ENCODE measurements around the gene NUAK1.

The NUAK1 gene

DNA sequence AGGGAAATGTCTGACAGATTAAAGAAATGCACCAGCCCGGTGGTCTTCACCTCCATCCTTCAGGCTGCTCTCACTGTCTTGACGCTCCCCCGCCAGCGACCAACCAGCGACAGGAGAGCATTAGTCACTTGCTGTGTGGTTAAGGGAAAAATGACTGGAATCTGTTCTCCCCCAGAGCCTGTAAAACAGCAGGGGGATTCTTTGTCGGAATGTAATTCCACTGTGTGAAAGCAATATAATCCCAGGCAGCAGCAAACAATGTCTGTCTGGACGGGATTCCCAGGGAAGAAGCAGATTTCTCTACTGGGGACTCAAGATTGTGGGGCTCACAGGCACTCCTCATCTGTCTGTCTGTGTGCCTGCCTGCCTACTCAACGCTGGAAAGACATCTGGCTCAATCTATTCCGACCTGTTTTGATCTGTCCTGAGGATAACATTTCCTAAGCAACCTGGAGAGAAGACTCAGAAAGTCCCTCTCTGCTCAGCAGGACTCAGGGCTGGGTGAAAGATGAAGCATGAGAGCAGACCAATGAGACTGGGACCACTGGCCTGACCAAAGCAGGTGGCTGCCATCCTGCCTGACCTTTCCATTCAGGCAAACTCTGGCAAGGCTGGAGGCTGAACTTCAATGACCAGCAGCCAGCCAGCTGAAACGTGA, 54.6 kb downstream of the NUAK1 start:
- TF ChIP-seq, protein P1, sequence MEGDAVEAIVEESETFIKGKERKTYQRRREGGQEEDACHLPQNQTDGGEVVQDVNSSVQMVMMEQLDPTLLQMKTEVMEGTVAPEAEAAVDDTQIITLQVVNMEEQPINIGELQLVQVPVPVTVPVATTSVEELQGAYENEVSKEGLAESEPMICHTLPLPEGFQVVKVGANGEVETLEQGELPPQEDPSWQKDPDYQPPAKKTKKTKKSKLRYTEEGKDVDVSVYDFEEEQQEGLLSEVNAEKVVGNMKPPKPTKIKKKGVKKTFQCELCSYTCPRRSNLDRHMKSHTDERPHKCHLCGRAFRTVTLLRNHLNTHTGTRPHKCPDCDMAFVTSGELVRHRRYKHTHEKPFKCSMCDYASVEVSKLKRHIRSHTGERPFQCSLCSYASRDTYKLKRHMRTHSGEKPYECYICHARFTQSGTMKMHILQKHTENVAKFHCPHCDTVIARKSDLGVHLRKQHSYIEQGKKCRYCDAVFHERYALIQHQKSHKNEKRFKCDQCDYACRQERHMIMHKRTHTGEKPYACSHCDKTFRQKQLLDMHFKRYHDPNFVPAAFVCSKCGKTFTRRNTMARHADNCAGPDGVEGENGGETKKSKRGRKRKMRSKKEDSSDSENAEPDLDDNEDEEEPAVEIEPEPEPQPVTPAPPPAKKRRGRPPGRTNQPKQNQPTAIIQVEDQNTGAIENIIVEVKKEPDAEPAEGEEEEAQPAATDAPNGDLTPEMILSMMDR (IDR thresholded peaks at IDR 0.05; ENCODE audit: low read depth, low read length, poor library complexity, severe bottlenecking): no peak
- no peak for TF ChIP-seq EZH2phosphoT487 (IDR thresholded peaks at IDR 0.05; ENCODE audit: borderline replicate concordance, low read length)
- Histone ChIP-seq H3K4me1 (ENCODE audit: control insufficient read depth, low read length) (no peaks in the 10 kb centered on the region), H3K36me3 (ENCODE audit: control insufficient read depth, low read length) (no peaks in the 10 kb centered on the region), H3K4me2 (ENCODE audit: low read length) (no peak overlapping the region), H3K27me3 (ENCODE audit: control insufficient read depth, low read length) (peaks cover 16% of the 10 kb centered on the region), H3K4me3 (ENCODE audit: low read length) (no peak overlapping the region), H3K9me3 (ENCODE audit: control insufficient read depth, insufficient read depth, low read length) (no peaks in the 10 kb centered on the region), H4K20me1 (ENCODE audit: control insufficient read depth, insufficient read depth, low read depth, low read length) (no peaks in the 10 kb centered on the region), H3K9me2 (replicated peaks; ENCODE audit: control insufficient read depth, low read length) (no peaks in the 10 kb centered on the region), H3K27ac (ENCODE audit: low read depth, low read length) (no peak overlapping the region), H3F3A (ENCODE audit: control insufficient read depth, insufficient read depth) (no peaks in the 10 kb centered on the region), H3K79me2 (ENCODE audit: control insufficient read depth, low read length) (no peaks in the 10 kb centered on the region)

DNA sequence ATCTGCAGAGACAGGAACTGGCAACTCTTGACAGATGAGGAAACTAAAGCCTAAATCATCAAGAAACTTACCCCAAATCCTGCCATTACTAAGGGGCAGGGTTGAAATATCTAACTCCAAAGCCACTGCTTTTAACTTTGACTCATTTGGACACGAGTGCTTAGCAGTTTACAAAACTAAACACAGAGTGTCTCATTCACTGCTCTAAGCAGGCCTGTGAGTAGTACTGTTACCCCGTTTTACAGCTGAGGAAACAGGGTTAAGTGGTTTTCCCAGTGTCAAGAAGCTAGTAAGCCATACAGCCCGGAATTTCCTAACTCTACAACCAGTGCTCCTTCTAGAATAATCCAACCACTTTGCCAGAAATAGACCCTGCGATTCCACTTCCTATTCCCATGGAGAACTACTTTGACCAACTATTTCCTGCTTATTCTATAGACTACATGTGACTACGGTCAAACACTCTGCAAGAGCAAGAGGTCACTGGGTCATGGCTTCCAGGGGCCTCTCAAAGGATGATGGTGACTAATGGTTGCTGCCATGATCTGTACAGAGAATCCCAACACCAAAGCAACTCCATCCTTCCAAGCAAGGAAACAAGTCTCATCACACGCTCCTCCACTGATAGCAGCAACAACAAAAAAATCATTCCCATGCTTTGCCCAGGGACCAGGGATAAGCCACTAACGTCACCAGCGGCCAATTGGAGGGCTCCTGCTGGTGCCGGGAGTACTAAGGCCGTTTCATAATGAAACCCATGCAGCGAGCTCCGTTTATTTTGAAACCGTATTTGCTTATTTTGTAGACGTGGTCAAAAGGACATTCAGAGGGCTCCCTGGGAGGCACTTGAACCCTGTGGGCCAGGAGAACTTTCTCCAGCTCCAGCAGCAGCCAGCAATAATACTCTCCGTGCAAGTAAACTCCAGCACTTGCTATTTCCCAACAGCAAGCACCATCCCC, 56.3 kb downstream of the NUAK1 start:
- TF ChIP-seq, protein P1 (IDR thresholded peaks at IDR 0.05; ENCODE audit: low read depth, low read length, poor library complexity, severe bottlenecking): no peak
- TF ChIP-seq EZH2phosphoT487 (IDR thresholded peaks at IDR 0.05; ENCODE audit: borderline replicate concordance, low read length): no peak
- H3K79me2 ChIP-seq (ENCODE audit: control insufficient read depth, low read length): no peaks in the 10 kb centered on the region
- no peak overlapping the region for H3K27ac ChIP-seq (ENCODE audit: low read depth, low read length)
- H3K36me3 ChIP-seq (ENCODE audit: control insufficient read depth, low read length): no peaks in the 10 kb centered on the region
- peaks cover 16% of the 10 kb centered on the region for H3K27me3 ChIP-seq (ENCODE audit: control insufficient read depth, low read length)
- no peaks in the 10 kb centered on the region for H4K20me1 ChIP-seq (ENCODE audit: control insufficient read depth, insufficient read depth, low read depth, low read length)
- no peak overlapping the region for H3K4me2 ChIP-seq (ENCODE audit: low read length)
- H3F3A ChIP-seq (ENCODE audit: control insufficient read depth, insufficient read depth): no peaks in the 10 kb centered on the region
- no peaks in the 10 kb centered on the region for H3K9me3 ChIP-seq (ENCODE audit: control insufficient read depth, insufficient read depth, low read length)
- H3K4me1 ChIP-seq (ENCODE audit: control insufficient read depth, low read length): no peaks in the 10 kb centered on the region
- no peaks in the 10 kb centered on the region for H3K9me2 ChIP-seq (replicated peaks; ENCODE audit: control insufficient read depth, low read length)
- no peak overlapping the region for H3K4me3 ChIP-seq (ENCODE audit: low read length)

DNA sequence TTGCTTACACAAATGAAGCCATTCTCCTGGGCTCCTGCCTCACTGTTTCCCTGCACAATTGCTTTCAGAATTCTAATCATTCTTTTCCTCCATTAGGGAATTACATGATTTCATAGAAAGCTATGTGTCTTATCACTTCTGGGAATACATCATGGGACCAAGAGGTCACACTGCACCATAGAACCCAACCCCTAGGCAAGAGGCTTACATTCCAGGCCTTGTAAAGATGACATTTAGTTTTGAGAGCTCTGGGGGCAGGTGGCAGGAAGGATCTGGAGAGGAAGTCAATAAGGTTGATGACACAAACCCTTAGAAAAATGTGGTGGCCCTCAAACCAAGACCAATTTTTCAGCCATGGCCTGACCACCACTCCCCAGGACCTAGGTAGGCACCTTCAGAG, 57.1 kb downstream of the NUAK1 start:
- no peak for TF ChIP-seq EZH2phosphoT487 (IDR thresholded peaks at IDR 0.05; ENCODE audit: borderline replicate concordance, low read length)
- TF ChIP-seq, protein P1 (IDR thresholded peaks at IDR 0.05; ENCODE audit: low read depth, low read length, poor library complexity, severe bottlenecking): no peak
- Histone ChIP-seq H3K9me2 (replicated peaks; ENCODE audit: control insufficient read depth, low read length) (no peaks in the 10 kb centered on the region), H3K4me1 (ENCODE audit: control insufficient read depth, low read length) (no peaks in the 10 kb centered on the region), H3K27ac (ENCODE audit: low read depth, low read length) (no peak overlapping the region), H3F3A (ENCODE audit: control insufficient read depth, insufficient read depth) (no peaks in the 10 kb centered on the region), H3K9me3 (ENCODE audit: control insufficient read depth, insufficient read depth, low read length) (no peaks in the 10 kb centered on the region), H3K79me2 (ENCODE audit: control insufficient read depth, low read length) (no peaks in the 10 kb centered on the region), H3K36me3 (ENCODE audit: control insufficient read depth, low read length) (no peaks in the 10 kb centered on the region), H3K4me2 (ENCODE audit: low read length) (no peak overlapping the region), H3K27me3 (ENCODE audit: control insufficient read depth, low read length) (peaks cover 16% of the 10 kb centered on the region), H3K4me3 (ENCODE audit: low read length) (no peak overlapping the region), H4K20me1 (ENCODE audit: control insufficient read depth, insufficient read depth, low read depth, low read length) (no peaks in the 10 kb centered on the region)

All from DOHH2 (cell line).